BLaER1 treated with 17β-estradiol and CSF1 and Interleukin-3, amounts not matched to agents 10 nM and 100 nM (cell line): ENCODE results near the gene DGKE.

Source experiments
- H3K27ac ChIP-seq, 11 experiments: shearing (Covaris generic); formaldehyde crosslinking; 2 replicates each; pipeline ENCODE4 v1.8.1; 2022
- H3K27me3 ChIP-seq, 11 experiments: shearing (Covaris generic); formaldehyde crosslinking; 2 replicates each; pipeline ENCODE4 v1.8.1; 2022
- H3K36me3 ChIP-seq, 11 experiments: shearing (Covaris generic); formaldehyde crosslinking; 2 replicates each; pipeline ENCODE4 v1.8.1; 2022
- H3K4me1 ChIP-seq, 10 experiments: shearing (Covaris generic); formaldehyde crosslinking; 2 replicates each; pipeline ENCODE4 v1.8.1; 2022
- H3K4me2 ChIP-seq, 11 experiments: shearing (Covaris generic); formaldehyde crosslinking; 2 replicates each; pipeline ENCODE4 v1.8.1; 2022
- H3K4me3 ChIP-seq, 10 experiments: shearing (Covaris generic); formaldehyde crosslinking; 2 replicates each; pipeline ENCODE4 v1.8.1; 2022
- H3K9ac ChIP-seq, 11 experiments: shearing (Covaris generic); formaldehyde crosslinking; 2 replicates each; pipeline ENCODE4 v1.8.1; 2022
- H3K9me3 ChIP-seq, 11 experiments: shearing (Covaris generic); formaldehyde crosslinking; replicated peaks in 1 of 11; 2 replicates each; pipeline ENCODE4 v1.8.1; 2022
- H4K20me1 ChIP-seq, 11 experiments: shearing (Covaris generic); formaldehyde crosslinking; 2 replicates each; pipeline ENCODE4 v1.8.1; 2022
- Cebpa-rat ChIP-seq, 11 experiments: shearing (Covaris generic); IDR thresholded peaks; 2 replicates each; pipeline ENCODE4 v1.8.1; 2022

Gene DGKE

DNA sequence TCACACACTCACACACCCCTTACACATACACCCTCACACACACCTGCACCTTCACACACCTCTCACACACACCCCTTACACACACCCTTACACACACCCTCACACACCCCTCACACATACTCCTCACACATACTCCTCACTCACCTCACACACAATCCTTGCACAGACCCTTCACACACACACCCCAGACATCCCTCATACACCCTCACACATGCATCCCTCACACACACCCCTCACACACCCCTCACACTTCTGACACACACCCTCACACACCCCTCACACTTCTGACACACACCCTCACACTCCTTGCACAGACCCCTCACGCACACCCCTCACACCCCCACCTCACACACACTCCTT, 24.2 kb upstream of the DGKE start:
- H3K4me2 ChIP-seq = no peak overlapping the region
- peaks cover 5 to 18% (median 10%) of the 10 kb centered on the region in 10 experiments; a peak in 19 of 20 replicates for H3K4me1 ChIP-seq
- peaks cover 0 to 11% (median 0%) of the 10 kb centered on the region in 11 experiments; a peak in 3 of 22 replicates for H3K36me3 ChIP-seq
- no peak overlapping the region for H3K9ac ChIP-seq
- H3K27me3 ChIP-seq = no peaks in the 10 kb centered on the region
- no peaks in the 10 kb centered on the region for H4K20me1 ChIP-seq
- no peaks in the 10 kb centered on the region for H3K9me3 ChIP-seq
- H3K4me3 ChIP-seq = no peak overlapping the region
- no peak overlapping the region for H3K27ac ChIP-seq
- no peak for TF ChIP-seq Cebpa-rat (IDR thresholded peaks at IDR 0.05)

GRCh38 chr17:56810343-56810742, 23.6 kb upstream of the DGKE start:
- Histone ChIP-seq H3K27me3 (no peaks in the 10 kb centered on the region), H3K4me1 (peaks cover 5 to 18% (median 10%) of the 10 kb centered on the region in 10 experiments; a peak in 19 of 20 replicates), H3K36me3 (peaks cover 0 to 11% (median 0%) of the 10 kb centered on the region in 11 experiments; a peak in 3 of 22 replicates), H3K9ac (no peak overlapping the region), H3K9me3 (no peaks in the 10 kb centered on the region), H4K20me1 (no peaks in the 10 kb centered on the region), H3K27ac (no peak overlapping the region), H3K4me3 (no peak overlapping the region), H3K4me2 (0 out of 22 replicates have a peak overlapping the region, but pooled peaks of 2 of the 11 experiments have one; percentile 16 to 32)
- TF ChIP-seq Cebpa-rat (IDR thresholded peaks at IDR 0.05) = no peak

DNA sequence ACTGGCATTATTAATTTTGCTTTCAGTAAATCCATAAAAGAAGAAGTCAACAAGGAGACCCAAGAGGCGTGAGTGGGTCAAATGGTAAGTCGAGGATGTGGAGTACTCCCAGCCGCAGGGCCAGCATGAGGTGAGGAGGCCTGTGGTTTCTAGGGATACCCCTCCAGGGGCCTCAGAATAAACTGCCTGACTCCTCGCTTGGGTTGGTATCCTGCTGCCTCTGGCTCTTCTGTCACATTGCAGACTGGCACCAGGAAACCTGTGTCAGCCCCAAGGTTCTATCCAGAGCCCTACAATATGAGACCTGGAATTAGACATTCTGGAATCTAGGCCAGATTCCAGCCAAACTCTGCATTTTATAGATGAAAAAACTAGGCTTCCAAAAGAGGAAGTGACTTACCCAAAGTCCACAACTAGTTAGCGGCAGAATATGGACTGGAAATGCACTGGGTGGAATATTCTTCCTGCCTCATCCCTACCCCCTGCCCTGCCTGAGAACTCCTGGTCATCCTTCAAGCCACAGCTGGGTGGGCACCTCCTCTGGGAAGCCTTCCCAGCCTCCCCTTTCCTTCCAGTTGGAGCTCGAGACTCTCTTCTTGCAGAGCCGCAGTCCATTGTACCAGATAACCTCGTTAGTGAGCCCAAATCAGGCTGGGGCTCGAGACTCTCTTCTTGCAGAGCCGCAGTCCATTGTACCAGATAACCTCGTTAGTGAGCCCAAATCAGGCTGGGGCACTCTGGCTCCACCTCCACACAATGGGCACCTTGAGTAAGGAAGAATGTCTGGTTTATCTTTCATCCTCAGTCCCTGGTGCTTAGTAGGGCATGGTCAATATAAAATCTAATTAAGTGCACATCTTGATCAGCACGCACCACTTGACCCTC, 22.8 kb upstream of the DGKE start:
- Histone ChIP-seq H3K27ac (no peak overlapping the region), H3K9me3 (no peaks in the 10 kb centered on the region), H3K36me3 (peaks cover 0 to 11% (median 0%) of the 10 kb centered on the region in 11 experiments; a peak in 3 of 22 replicates), H3K4me3 (no peak overlapping the region), H3K4me2 (peak overlapping the region in 10 of 11 experiments; percentile 3 to 37 (median 21); a peak in 10 of 22 replicates), H3K9ac (no peak overlapping the region), H4K20me1 (no peaks in the 10 kb centered on the region), H3K4me1 (peaks cover 5 to 18% (median 10%) of the 10 kb centered on the region in 10 experiments; a peak in 19 of 20 replicates), H3K27me3 (no peaks in the 10 kb centered on the region)
- TF ChIP-seq Cebpa-rat (IDR thresholded peaks at IDR 0.05) = no peak

GRCh38 chr17:56812901-56813388, 21.0 kb upstream of the DGKE start:
- no peak for TF ChIP-seq Cebpa-rat (IDR thresholded peaks at IDR 0.05)
- Histone ChIP-seq H3K9me3 (no peaks in the 10 kb centered on the region), H4K20me1 (no peaks in the 10 kb centered on the region), H3K4me3 (no peak overlapping the region), H3K27ac (no peak overlapping the region), H3K36me3 (peaks cover 0 to 4% (median 0%) of the 10 kb centered on the region in 11 experiments; a peak in 1 of 22 replicates), H3K9ac (no peak overlapping the region), H3K4me1 (peaks cover 5 to 18% (median 10%) of the 10 kb centered on the region in 10 experiments; a peak in 19 of 20 replicates), H3K4me2 (no peak overlapping the region), H3K27me3 (no peaks in the 10 kb centered on the region)

DNA sequence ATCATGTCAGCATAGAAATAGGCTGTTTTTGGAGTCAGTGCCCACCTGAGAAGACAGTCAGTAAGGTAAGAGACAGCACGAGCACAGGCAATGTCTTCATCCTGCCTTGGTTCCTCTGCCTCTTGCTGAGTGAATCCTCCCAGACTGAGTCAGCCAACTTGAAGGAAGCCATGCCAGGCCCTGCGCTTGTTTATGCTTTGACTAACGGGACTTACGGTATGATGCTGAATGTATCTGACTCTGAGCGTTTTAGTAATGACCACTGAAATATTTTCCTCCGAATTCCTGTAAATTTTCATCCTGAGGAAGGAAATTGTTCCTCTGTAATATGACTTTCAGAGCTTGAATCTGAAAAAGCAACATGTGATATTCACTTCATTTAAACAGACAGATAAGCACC, 18.2 kb upstream of the DGKE start:
- H3K4me3 ChIP-seq = no peak overlapping the region
- no peak overlapping the region for H3K4me2 ChIP-seq
- peaks cover 0 to 4% (median 0%) of the 10 kb centered on the region in 11 experiments; a peak in 1 of 22 replicates for H3K36me3 ChIP-seq
- no peak for TF ChIP-seq Cebpa-rat (IDR thresholded peaks at IDR 0.05)
- no peak overlapping the region for H3K9ac ChIP-seq
- H4K20me1 ChIP-seq = no peaks in the 10 kb centered on the region; a peak in 1 of 22 replicates
- peaks cover 4 to 22% (median 16%) of the 10 kb centered on the region in 10 experiments; a peak in 19 of 20 replicates for H3K4me1 ChIP-seq
- no peak overlapping the region for H3K27ac ChIP-seq
- no peaks in the 10 kb centered on the region for H3K27me3 ChIP-seq
- no peaks in the 10 kb centered on the region for H3K9me3 ChIP-seq

- TF ChIP-seq Cebpa-rat (IDR thresholded peaks at IDR 0.05) = no peak
- no peak overlapping the region for H3K9ac ChIP-seq
- no peak overlapping the region for H3K4me2 ChIP-seq
- H3K27ac ChIP-seq = no peak overlapping the region
- no peaks in the 10 kb centered on the region; a peak in 1 of 22 replicates for H4K20me1 ChIP-seq
- H3K9me3 ChIP-seq = no peaks in the 10 kb centered on the region
- H3K4me3 ChIP-seq = no peak overlapping the region
- no peaks in the 10 kb centered on the region for H3K27me3 ChIP-seq
- peaks cover 0 to 15% (median 8%) of the 10 kb centered on the region in 10 experiments; a peak in 12 of 20 replicates for H3K4me1 ChIP-seq
- peaks cover 0 to 4% (median 0%) of the 10 kb centered on the region in 11 experiments; a peak in 1 of 22 replicates for H3K36me3 ChIP-seq
These were observed 16.9 kb upstream of the DGKE start for GRCh38 chr17:56817066-56817465.

GRCh38 chr17:56819030-56819429, 14.9 kb upstream of the DGKE start:
- TF ChIP-seq Cebpa-rat (IDR thresholded peaks at IDR 0.05) = no peak
- H3K9me3 ChIP-seq = no peaks in the 10 kb centered on the region
- H3K27ac ChIP-seq = no peak overlapping the region
- no peak overlapping the region for H3K9ac ChIP-seq
- no peaks in the 10 kb centered on the region; a peak in 1 of 22 replicates for H4K20me1 ChIP-seq
- peaks cover 0 to 12% (median 6%) of the 10 kb centered on the region in 10 experiments; a peak in 12 of 20 replicates for H3K4me1 ChIP-seq
- H3K36me3 ChIP-seq = peaks cover 0 to 11% (median 2%) of the 10 kb centered on the region in 11 experiments; a peak in 6 of 22 replicates
- no peaks in the 10 kb centered on the region for H3K27me3 ChIP-seq
- H3K4me3 ChIP-seq = no peak overlapping the region
- H3K4me2 ChIP-seq = no peak overlapping the region; a peak in 1 of 22 replicates

DNA sequence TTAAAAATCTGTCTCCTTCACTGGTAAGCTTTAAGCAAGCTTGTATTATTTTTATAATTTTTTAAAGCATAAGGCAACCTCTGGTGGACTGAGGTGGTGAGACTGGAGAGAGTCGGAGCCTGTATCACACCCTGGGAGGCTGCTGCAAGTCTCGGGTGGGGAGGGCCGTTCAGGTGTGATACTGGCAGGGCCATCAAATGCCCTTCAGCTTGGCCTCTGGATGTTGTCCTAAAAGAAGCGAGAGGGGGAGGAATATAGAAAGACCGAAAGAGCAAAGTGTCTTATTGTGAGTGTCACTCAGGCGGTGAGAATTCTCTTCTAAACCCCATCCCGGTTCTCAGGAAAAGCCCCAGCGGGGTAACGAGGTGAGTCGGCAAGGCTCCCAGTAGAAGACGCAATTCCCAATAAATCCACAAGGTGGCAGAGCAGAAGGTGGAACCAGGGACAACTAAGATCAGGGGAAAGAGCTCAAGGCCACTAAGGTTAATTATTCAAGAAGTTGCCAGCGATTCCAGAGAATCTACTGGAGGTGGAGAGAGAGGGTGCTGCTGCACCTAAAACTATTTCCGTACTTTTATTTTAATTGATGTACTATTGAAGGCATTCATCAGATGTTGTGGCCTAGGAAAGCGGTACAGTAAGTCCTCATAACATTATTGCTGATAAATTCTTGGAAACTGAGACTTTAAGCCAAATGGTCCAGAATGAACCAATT, 14.4 kb upstream of the DGKE start:
- TF ChIP-seq Cebpa-rat (IDR thresholded peaks at IDR 0.05) = no peak
- peaks cover 0 to 18% (median 7%) of the 10 kb centered on the region in 10 experiments; a peak in 5 of 20 replicates for H3K4me1 ChIP-seq
- no peak overlapping the region for H3K4me3 ChIP-seq
- H4K20me1 ChIP-seq = no peaks in the 10 kb centered on the region; a peak in 1 of 22 replicates
- peak overlapping the region in 3 of 11 experiments; percentile 7 to 26 (median 20); a peak in 4 of 22 replicates for H3K4me2 ChIP-seq
- H3K36me3 ChIP-seq = peaks cover 0 to 17% (median 7%) of the 10 kb centered on the region in 11 experiments; a peak in 7 of 22 replicates
- H3K9me3 ChIP-seq = no peaks in the 10 kb centered on the region
- 0 out of 22 replicates have a peak overlapping the region, but pooled peaks of 1 of the 11 experiments have one; percentile 33 for H3K9ac ChIP-seq
- no peaks in the 10 kb centered on the region for H3K27me3 ChIP-seq
- no peak overlapping the region for H3K27ac ChIP-seq
